CD14-positive monocyte (primary cell): ENCODE results near the gene CRHR2. TPM values are rescaled to one million over a fixed set of nuclear protein-coding genes. Genes with fewer than 3 reads are reported as not detected.

ENCODE experiments used
- DNase-seq, 3 donors: peaks; one replicate each; pipeline ENCODE4 v3.0.0-alpha.2; 2011 to 2022
- H2AFZ ChIP-seq: 2 replicates; pipeline ENCODE4 v1.6.0; 2012; ENCODE audit warnings: mild to moderate bottlenecking, low read depth, low read length, inconsistent platforms; ENCODE audit not compliant: insufficient read depth, poor library complexity, severe bottlenecking
- H3K27ac ChIP-seq, 2 donors: 1 replicate in 1 of 2; 2 replicates in 1 of 2; pipeline ENCODE4 v1.5.1; 2012 to 2013; ENCODE audit warnings: low read length in 2 of 2, control low read depth in 1 of 2, inconsistent platforms in 1 of 2, low read depth in 1 of 2, mild to moderate bottlenecking in 1 of 2
- H3K27me3 ChIP-seq, 2 donors: one replicate each; pipeline versions ENCODE4 v1.6.0 to v1.6.1; 2011 to 2013; ENCODE audit warnings: low read length in 2 of 2; ENCODE audit not compliant: control insufficient read depth in 2 of 2, insufficient read depth in 2 of 2
- H3K36me3 ChIP-seq, 2 donors: replicated peaks in 1 of 2; 1 replicate in 1 of 2; 2 replicates in 1 of 2; pipeline versions ENCODE4 v1.5.1 to v1.6.1; 2012 to 2013; ENCODE audit warnings: low read length in 2 of 2, control low read depth in 1 of 2, inconsistent platforms in 1 of 2, mild to moderate bottlenecking in 1 of 2; ENCODE audit not compliant: insufficient read depth in 2 of 2, control insufficient read depth in 1 of 2
- H3K4me1 ChIP-seq, 2 donors: 1 replicate in 1 of 2; 2 replicates in 1 of 2; pipeline versions ENCODE4 v1.5.1 to v1.6.1; 2012 to 2013; ENCODE audit warnings: low read length in 2 of 2, control low read depth in 1 of 2, inconsistent platforms in 1 of 2, mild to moderate bottlenecking in 1 of 2, moderate library complexity in 1 of 2; ENCODE audit not compliant: insufficient read depth in 2 of 2, control insufficient read depth in 1 of 2
- H3K4me2 ChIP-seq: replicated peaks from 2 replicates; pipeline ENCODE3; 2012; ENCODE audit warnings: low read length, moderate library complexity, mild to moderate bottlenecking; ENCODE audit not compliant: poor library complexity, severe bottlenecking; ENCODE audit errors: extremely low read depth
- H3K4me3 ChIP-seq, 3 experiments: fragments of 200-600 bp in 1 of 3; sonication (generic) in 1 of 3; replicated peaks in 1 of 3; 1 replicate in 2 of 3; 2 replicates in 1 of 3; pipeline ENCODE4 v1.5.1; 2011 to 2013; ENCODE audit warnings: low read length in 3 of 3, mild to moderate bottlenecking in 3 of 3, control low read depth in 2 of 3, low read depth in 2 of 3, inconsistent platforms in 1 of 3, moderate library complexity in 1 of 3
- H3K79me2 ChIP-seq: 2 replicates; pipeline ENCODE4 v1.6.0; 2012; ENCODE audit warnings: mild to moderate bottlenecking, control low read depth, inconsistent platforms, low read length, moderate library complexity; ENCODE audit not compliant: insufficient read depth
- H3K9ac ChIP-seq: 2 replicates; pipeline ENCODE4 v1.6.0; 2017; ENCODE audit warnings: low read length, mild to moderate bottlenecking; ENCODE audit not compliant: insufficient read depth, poor library complexity, severe bottlenecking
- H3K9me3 ChIP-seq, 2 donors: replicated peaks in 1 of 2; 1 replicate in 1 of 2; 2 replicates in 1 of 2; pipeline versions ENCODE4 v1.5.1 to v1.6.1; 2012 to 2013; ENCODE audit warnings: low read length in 2 of 2, control low read depth in 1 of 2; ENCODE audit not compliant: control insufficient read depth in 1 of 2, insufficient read depth in 1 of 2
- H4K20me1 ChIP-seq: 2 replicates; pipeline ENCODE4 v1.6.0; 2012; ENCODE audit warnings: mild to moderate bottlenecking, low read length, control low read depth, moderate library complexity; ENCODE audit not compliant: insufficient read depth
- H3K27ac Mint-ChIP-seq, 7 donors: one replicate each; pipeline ENCODE4 v1.8.0; 2020; ENCODE audit warnings: mild to moderate bottlenecking in 7 of 7, mixed read lengths in 7 of 7, moderate library complexity in 6 of 7, inconsistent platforms in 2 of 7
- H3K27me3 Mint-ChIP-seq, 3 donors: one replicate each; pipeline ENCODE4 v1.8.0; 2021 to 2022; ENCODE audit warnings: low read depth in 3 of 3, mild to moderate bottlenecking in 3 of 3, mixed read lengths in 3 of 3, moderate library complexity in 3 of 3, inconsistent platforms in 1 of 3
- H3K36me3 Mint-ChIP-seq, 2 donors: one replicate each; pipeline ENCODE4 v1.8.0; 2020; ENCODE audit warnings: mixed read lengths in 2 of 2, inconsistent platforms in 1 of 2, mild to moderate bottlenecking in 1 of 2
- H3K4me1 Mint-ChIP-seq: one replicate; pipeline ENCODE4 v1.8.0; 2020; ENCODE audit warnings: mild to moderate bottlenecking, mixed read lengths
- H3K4me3 Mint-ChIP-seq, 2 donors: one replicate each; pipeline ENCODE4 v1.8.0; 2020; ENCODE audit warnings: mild to moderate bottlenecking in 2 of 2, mixed read lengths in 2 of 2, moderate library complexity in 1 of 2
- H3K9me3 Mint-ChIP-seq, 7 donors: one replicate each; pipeline ENCODE4 v1.8.0; 2020 to 2022; ENCODE audit warnings: mixed read lengths in 7 of 7, mild to moderate bottlenecking in 6 of 7, moderate library complexity in 6 of 7, inconsistent platforms in 2 of 7
- CTCF ChIP-seq: fragments of 200-600 bp; IDR thresholded peaks from one replicate; pipeline ENCODE4 v1.8.0; 2022; ENCODE audit warnings: antibody characterized with exemption, mild to moderate bottlenecking
- WGBS: methylation state at CpG from one replicate; pipeline ENCODE4 v1.1.5; 2013; ENCODE audit warnings: missing lambda C conversion rate; ENCODE audit not compliant: insufficient coverage; 5-methylcytosine and 5-hydroxymethylcytosine counted together
- intact Hi-C, 2 donors: fragments of 100-400 bp; cut with micrococcal nuclease; formaldehyde crosslinking; loops; one replicate each; pipeline versions ENCODE4 v1.15.0 to v1.15.1; 2023
- polyA plus RNA-seq, 3 donors: library from polyadenylated mRNA; depleted of rRNA in 1 of 3; unstranded in 2 of 3; stranded (reverse) in 1 of 3; fragments of 300-500 nt in 2 of 3; fragments of >200 nt in 1 of 3; fragmentation: Illumina TruSeq in 2 of 3; gene quantifications; 1 replicate in 2 of 3; 2 replicates in 1 of 3; pipeline ENCODE4 v1.2.3, GENCODE V29; 2012 to 2021

The CRHR2 gene
- polyA plus RNA-seq, 3 donors: not detected

DNA sequence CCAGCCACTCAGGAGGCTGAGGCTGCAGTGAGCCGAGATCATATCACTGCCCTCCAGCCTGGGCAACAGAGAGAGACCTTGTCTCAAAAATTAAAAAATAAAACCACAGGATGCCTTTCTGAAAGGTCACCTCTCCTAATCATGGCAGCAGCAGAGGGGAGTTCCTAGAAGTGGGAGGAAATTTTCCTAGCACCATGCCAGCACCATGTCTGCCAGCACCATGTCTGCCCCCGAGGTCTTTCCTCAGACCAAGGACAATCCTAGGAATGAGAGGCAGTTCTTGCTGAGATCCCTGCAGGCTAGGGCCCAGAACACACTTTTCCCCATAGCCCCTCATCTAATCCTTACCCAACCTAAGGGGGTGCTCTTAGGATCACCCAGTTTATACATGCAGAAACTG is 47.4 kb upstream of the CRHR2 start:
- H3K4me1 Mint-ChIP-seq: peaks cover 15% of the 10 kb centered on the region
- intact Hi-C loops: no loop called here

DNA sequence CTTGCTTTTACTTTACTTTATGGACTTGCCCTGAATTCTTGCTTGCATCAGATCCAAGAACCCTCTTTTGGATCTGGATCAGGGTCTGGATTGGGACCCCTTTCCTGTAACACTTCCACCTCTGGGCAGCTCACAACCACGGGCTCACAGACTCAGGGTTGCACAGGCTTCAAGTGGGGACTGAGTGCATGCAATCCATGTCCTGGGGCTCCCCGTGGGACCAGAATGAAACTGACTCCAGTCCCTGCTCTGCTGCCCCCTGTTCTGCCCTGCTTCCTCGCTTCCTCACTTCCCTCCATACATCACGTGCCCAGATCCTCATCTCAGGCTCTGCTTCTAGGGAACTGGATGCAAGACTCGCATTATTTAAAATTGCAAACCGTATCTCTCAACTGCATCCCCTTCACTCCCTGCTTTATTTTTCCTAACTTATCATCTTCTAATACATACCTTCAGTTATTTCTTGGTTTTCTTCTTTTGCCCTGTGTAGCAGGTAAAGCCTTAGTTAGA is 46.4 kb upstream of the CRHR2 start:
- Histone ChIP-seq H3K36me3 (no peaks in the 10 kb centered on the region), H2AFZ (no peak overlapping the region), H3K4me1 (peaks cover 7 to 12% of the 10 kb centered on the region in 2 donors), H3K4me2 (no peak overlapping the region), H3K27ac (no peak overlapping the region), H3K4me3 (no peak overlapping the region), H3K27me3 (no peaks in the 10 kb centered on the region), H3K9me3 (no peaks in the 10 kb centered on the region), H4K20me1 (no peaks in the 10 kb centered on the region), H3K9ac (no peak overlapping the region), H3K79me2 (no peaks in the 10 kb centered on the region)
- Mint-ChIP-seq H3K9me3 (peaks cover 0 to 1% (median 0%) of the 10 kb centered on the region in 7 donors), H3K4me1 (peaks cover 15% of the 10 kb centered on the region), H3K4me3 (no peak overlapping the region), H3K27ac (peak overlapping the region in 1 of 7 donors; percentile 31), H3K27me3 (peaks cover 0 to 10% (median 8%) of the 10 kb centered on the region in 3 donors), H3K36me3 (no peaks in the 10 kb centered on the region)
- intact Hi-C loops: no loop called here
- 60% methylated on average over 5 of the region's 6 CpGs for WGBS
- TF ChIP-seq CTCF: no peak
- no peak for DNase-seq

More for the DNA sequence above, 47.4 kb upstream of the CRHR2 start:
- Histone ChIP-seq H3K79me2 (no peaks in the 10 kb centered on the region), H3K9me3 (no peaks in the 10 kb centered on the region), H3K36me3 (no peaks in the 10 kb centered on the region), H3K4me3 (no peak overlapping the region), H3K4me1 (peaks cover 7 to 12% of the 10 kb centered on the region in 2 donors), H3K27me3 (no peaks in the 10 kb centered on the region), H2AFZ (no peak overlapping the region), H3K9ac (no peak overlapping the region), H4K20me1 (no peaks in the 10 kb centered on the region), H3K4me2 (no peak overlapping the region), H3K27ac (no peak overlapping the region)
- Mint-ChIP-seq H3K27ac (no peak overlapping the region), H3K27me3 (peaks cover 1 to 14% (median 9%) of the 10 kb centered on the region in 3 donors), H3K9me3 (peaks cover 0 to 4% (median 0%) of the 10 kb centered on the region in 7 donors), H3K36me3 (no peaks in the 10 kb centered on the region), H3K4me3 (no peak overlapping the region)
- no peak for DNase-seq
- no peak for TF ChIP-seq CTCF
- WGBS: no CpG with 5 or more reads among the region's 2 CpGs
